WI38 (cell line): Measurements from ENCODE around the gene MIPOL1.

Source experiments
- H3K4me3 ChIP-seq: 2 replicates; pipeline ENCODE4 v1.5.1; 2011; ENCODE audit warnings: low read depth, mild to moderate bottlenecking, control low read depth, low read length
- CTCF ChIP-seq: IDR thresholded peaks from 2 replicates; pipeline ENCODE4 v1.5.1; 2012; ENCODE audit warnings: low read depth, mild to moderate bottlenecking, control low read depth, low read length

Gene MIPOL1

GRCh38 chr14:37508503-37508902 is 310.8 kb downstream of the MIPOL1 start:
- TF ChIP-seq CTCF: no peak
- H3K4me3 ChIP-seq: no peak overlapping the region

GRCh38 chr14:37512173-37512572 is 314.4 kb downstream of the MIPOL1 start:
- no peak for TF ChIP-seq CTCF
- no peak overlapping the region for H3K4me3 ChIP-seq

GRCh38 chr14:37515771-37516170 is 318.0 kb downstream of the MIPOL1 start:
- no peak for TF ChIP-seq CTCF
- no peak overlapping the region for H3K4me3 ChIP-seq

GRCh38 chr14:37526994-37527393 is 329.3 kb downstream of the MIPOL1 start:
- TF ChIP-seq CTCF: no peak
- H3K4me3 ChIP-seq: no peak overlapping the region

GRCh38 chr14:37539992-37540391 is 342.3 kb downstream of the MIPOL1 start:
- no peak overlapping the region for H3K4me3 ChIP-seq
- TF ChIP-seq CTCF: no peak

- no peak overlapping the region for H3K4me3 ChIP-seq
- no peak for TF ChIP-seq CTCF
These were observed 346.7 kb downstream of the MIPOL1 start for GRCh38 chr14:37544407-37544806.

GRCh38 chr14:37545174-37545573 is 347.4 kb downstream of the MIPOL1 start:
- H3K4me3 ChIP-seq: no peak overlapping the region
- TF ChIP-seq CTCF: no peak
